Measurements from ENCODE around the gene SPTA1. TPM values are rescaled to one million over a fixed set of nuclear protein-coding genes. Genes with fewer than 3 reads are reported as not detected.

The SPTA1 gene
- not detected for total RNA-seq
- long read RNA-seq: 0 reads

DNA sequence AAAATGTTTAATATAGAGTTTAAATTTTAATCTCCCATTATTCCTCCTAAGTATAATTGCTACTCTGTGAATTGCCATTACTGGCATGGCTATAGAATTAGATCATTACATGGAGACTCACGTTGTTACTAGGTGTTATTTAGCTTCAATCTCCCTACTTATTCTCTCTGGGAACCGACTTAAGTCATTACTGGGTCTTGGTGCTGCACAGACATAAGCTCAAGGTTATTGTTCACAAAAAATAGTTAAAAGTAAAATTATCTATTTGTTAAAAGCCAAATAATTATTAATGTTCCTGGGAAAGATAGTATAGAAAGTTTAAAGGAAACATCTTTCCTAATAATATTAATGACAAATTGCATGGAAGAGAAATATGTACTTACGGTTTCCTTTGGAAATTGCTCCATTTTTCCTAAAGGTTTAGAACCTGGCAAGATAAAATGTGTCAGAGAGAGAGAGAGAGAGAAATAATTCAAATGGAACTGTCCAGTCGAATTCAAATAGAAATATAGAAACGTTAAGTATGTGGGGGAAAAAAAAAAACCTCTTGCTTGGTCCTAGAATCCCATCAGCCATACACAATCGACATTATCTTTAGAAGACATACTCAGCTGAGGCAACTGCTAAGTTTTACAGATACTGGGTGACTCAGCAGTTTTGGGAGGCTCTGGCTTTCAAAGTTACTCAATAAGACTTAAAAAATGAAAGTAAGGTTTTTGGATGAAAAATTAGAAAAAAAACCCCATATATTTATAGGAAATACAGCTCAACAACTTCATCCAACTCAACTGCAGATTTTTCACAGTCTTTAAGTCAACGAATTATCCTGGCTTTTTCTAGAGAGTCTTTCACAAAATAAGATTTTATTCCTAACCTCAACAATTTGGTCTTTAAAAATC is at the start of gene SPTA1:
Gene SPTA1, minus strand, starts transcription at position 605 of the 899 bp plus-strand sequence. Its CDS starts 198 bp downstream, at position 407.
- ATAC-seq (no peak), DNase-seq (no peak)
- intact Hi-C loops (cut with DNase I): no loop called here
- TF ChIP-seq, protein P1, sequence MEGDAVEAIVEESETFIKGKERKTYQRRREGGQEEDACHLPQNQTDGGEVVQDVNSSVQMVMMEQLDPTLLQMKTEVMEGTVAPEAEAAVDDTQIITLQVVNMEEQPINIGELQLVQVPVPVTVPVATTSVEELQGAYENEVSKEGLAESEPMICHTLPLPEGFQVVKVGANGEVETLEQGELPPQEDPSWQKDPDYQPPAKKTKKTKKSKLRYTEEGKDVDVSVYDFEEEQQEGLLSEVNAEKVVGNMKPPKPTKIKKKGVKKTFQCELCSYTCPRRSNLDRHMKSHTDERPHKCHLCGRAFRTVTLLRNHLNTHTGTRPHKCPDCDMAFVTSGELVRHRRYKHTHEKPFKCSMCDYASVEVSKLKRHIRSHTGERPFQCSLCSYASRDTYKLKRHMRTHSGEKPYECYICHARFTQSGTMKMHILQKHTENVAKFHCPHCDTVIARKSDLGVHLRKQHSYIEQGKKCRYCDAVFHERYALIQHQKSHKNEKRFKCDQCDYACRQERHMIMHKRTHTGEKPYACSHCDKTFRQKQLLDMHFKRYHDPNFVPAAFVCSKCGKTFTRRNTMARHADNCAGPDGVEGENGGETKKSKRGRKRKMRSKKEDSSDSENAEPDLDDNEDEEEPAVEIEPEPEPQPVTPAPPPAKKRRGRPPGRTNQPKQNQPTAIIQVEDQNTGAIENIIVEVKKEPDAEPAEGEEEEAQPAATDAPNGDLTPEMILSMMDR (IDR thresholded peaks at IDR 0.05): no peak
- H3K9me3 ChIP-seq: no peaks in the 10 kb centered on the region
- no peaks in the 10 kb centered on the region for H3K36me3 ChIP-seq
- no peaks in the 10 kb centered on the region for H3K27me3 ChIP-seq
- H3K4me3 ChIP-seq: no peak within 1 kb of the TSS
- H3K27ac ChIP-seq: no peak within 1 kb of the TSS
- H3K4me1 ChIP-seq: no peaks in the 10 kb centered on the region

DNA sequence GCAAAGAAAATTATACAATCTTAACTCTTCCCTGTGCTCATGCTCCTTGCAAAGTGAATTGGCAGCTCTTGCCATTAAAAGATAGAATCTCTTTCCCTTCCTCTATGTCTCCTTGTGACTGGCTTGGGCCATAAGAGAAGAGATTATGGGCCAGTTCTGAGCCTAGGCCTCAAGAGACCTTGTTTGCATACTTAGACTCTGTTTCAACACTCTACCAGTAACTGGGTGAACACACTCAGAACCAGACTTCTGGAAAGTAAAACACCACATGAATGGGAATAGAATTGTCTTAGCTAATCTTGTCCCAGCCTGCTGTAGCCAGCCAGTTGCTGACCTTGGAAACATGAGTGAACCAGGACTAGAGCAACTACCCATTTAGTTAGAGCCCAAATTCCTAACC is 49.3 kb upstream of the SPTA1 start:
- DNase-seq (no peak), ATAC-seq (peak; percentile 55)
- intact Hi-C loops (cut with DNase I): no loop called here
- Histone ChIP-seq H3K27me3 (no peaks in the 10 kb centered on the region), H3K27ac (no peak overlapping the region), H3K4me1 (no peaks in the 10 kb centered on the region), H3K4me3 (no peak overlapping the region), H3K9me3 (no peaks in the 10 kb centered on the region), H3K36me3 (no peaks in the 10 kb centered on the region)
- TF ChIP-seq, protein P1 (IDR thresholded peaks at IDR 0.05): no peak

DNA sequence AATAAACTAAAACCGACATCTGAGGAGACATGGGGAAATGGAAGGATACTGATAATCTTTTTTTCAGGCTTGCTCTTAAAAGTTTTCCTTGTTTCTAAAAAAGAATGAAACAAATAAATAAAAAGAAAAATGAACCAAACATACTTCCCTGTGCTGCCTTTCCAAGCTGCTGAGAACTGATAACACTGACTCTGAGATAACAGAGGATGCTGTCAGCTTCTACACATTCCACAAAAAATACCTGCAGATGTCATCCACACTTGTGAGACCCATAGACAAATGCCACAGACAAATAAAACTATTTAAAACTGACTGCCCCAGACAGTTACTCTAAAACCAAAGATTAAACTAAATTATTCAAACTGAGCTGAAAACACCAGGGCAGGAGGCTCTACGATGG is 46.0 kb upstream of the SPTA1 start:
- no peak for DNase-seq
- Histone ChIP-seq H3K36me3 (no peaks in the 10 kb centered on the region), H3K27ac (no peak overlapping the region), H3K27me3 (no peaks in the 10 kb centered on the region), H3K9me3 (no peaks in the 10 kb centered on the region), H3K4me3 (no peak overlapping the region), H3K4me1 (no peaks in the 10 kb centered on the region)
- intact Hi-C loops (cut with DNase I): no loop called here
- no peak for ATAC-seq
- TF ChIP-seq, protein P1 (IDR thresholded peaks at IDR 0.05): no peak

DNA sequence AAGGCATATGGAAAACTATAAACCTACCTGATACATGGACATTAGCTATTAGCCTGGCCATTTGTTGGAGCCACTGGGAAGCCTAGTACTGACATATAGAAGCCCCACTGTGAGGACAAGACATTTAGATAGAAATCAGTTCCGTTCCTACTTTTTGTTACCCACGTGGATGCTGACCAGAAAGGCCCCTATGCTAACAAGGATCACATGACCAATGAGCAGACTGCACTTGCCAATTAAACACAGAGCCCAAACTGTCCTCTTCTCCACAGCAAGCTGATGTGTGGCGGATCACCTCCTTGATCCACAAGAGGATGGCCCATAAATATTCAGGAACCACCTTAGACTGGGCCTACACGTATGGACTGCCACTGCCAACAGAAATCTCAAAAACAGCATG is 45.2 kb upstream of the SPTA1 start:
- DNase-seq (no peak), ATAC-seq (no peak)
- no peaks in the 10 kb centered on the region for H3K27me3 ChIP-seq
- TF ChIP-seq, protein P1 (IDR thresholded peaks at IDR 0.05): no peak
- intact Hi-C loops (cut with DNase I): no loop called here
- no peaks in the 10 kb centered on the region for H3K9me3 ChIP-seq
- no peak overlapping the region for H3K27ac ChIP-seq
- H3K36me3 ChIP-seq: no peaks in the 10 kb centered on the region
- no peaks in the 10 kb centered on the region for H3K4me1 ChIP-seq
- H3K4me3 ChIP-seq: no peak overlapping the region

DNA sequence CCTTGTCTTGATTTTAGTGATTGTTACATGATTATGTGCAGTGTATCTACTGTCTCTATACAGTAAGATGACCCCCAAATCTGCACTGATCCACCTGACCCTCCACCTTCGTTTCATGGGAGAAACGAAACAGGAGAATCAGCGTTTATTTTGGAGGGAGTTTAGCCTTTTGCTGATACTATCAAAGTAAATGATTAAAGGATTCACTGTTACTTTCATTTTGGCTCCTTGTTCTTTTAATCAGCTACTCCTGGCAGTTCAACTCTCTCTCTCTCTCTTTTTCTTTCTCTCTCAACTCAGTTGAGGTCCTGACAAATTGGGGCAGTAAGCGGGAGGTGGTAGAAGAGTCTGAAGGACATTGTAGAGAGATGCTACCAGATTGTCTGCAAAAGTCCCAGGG is 43.9 kb upstream of the SPTA1 start:
- TF ChIP-seq, protein P1 (IDR thresholded peaks at IDR 0.05): no peak
- DNase-seq (no peak), ATAC-seq (no peak)
- intact Hi-C loops (cut with DNase I): no loop called here
- Histone ChIP-seq H3K27me3 (no peaks in the 10 kb centered on the region), H3K4me3 (no peak overlapping the region), H3K27ac (no peak overlapping the region), H3K9me3 (no peaks in the 10 kb centered on the region), H3K36me3 (no peaks in the 10 kb centered on the region), H3K4me1 (no peaks in the 10 kb centered on the region)

All from upper lobe of right lung (tissue), 1 donor.